GM19351 (cell line): Measurements from ENCODE around the gene MAPK12.

Experiments used
- ATAC-seq: cut with Tn5 transposase; IDR thresholded peaks from one replicate; pipeline ENCODE4 v1.9.1; 2021; ENCODE audit warnings: mild to moderate bottlenecking, moderate library complexity; ENCODE audit not compliant: unreplicated experiment

MAPK12 gene

DNA sequence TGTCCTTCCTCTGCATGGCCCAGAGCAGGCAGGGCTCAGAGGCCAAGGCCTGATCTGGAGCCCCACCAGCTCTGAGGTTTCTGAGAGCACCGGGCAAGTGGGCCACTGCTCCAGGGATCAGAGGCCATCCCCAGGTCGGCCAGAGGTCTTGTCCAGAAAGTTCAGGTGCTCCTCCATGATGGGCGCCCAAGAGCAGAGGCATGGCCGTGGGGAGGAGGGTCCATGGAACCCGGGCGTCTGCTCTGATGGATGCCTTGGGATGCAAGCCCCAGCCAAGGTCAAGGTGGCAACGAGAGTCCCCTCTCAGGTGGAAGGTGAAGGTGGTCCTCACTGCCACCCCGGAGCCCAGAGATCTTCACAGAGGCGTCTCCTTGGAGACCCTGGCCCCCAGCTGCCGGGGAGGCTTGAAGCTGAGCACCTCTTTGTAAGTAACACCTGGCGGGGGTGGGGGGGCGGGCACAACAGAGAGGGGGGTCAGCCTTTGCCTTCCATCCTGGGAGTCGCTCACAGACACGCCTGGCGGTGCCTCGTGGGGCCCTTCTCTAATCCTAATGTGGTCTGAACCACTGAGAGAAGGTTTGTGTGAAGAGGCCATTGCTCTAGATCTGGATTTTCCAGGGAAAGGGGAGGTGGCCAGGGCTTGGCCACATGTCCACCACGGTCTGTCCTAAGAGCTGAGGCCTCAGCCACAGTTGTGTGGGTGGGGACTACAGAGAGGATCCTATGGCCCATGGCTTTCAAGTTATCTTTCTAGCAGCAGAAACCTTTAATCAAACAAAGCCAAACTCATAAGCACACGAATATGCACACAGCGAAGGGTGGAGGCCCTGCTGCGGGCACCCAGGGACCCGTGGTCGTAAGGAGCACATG, 8.2 kb downstream of the MAPK12 start:
- ATAC-seq = no peak

GRCh38 chr22:50252082-50253045, 9.1 kb downstream of the MAPK12 start:
- no peak for ATAC-seq

DNA sequence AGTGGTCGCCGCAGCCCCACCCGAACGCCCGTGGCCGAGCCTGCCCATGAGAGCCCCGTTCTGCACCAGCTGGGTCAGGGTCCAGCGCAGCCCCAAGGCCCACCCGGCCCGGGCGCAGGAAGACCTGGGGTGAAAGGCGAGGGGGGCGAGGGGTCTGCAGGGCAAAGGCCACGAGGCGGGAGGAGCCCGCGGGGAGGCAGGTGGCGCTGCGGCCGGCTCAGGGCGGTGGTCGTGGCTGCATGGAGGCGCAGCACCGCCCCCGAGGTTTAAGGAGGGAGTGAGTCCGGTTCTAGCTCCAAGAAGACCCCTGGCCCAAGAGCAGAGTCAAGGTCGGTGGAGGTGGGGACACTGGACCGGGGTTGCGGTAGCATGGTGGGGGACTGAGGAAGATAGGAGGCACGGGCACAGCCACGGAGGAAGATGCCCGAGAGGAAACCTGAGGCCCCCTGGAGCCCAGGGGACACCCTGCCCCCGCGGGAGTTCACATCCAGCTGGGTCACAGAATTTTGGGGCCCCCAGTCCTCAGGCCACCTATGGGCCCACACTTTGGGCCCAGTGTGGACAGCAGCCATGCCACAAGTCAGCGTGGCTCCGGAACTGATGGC, 9.9 kb downstream of the MAPK12 start:
- ATAC-seq = no peak

DNA sequence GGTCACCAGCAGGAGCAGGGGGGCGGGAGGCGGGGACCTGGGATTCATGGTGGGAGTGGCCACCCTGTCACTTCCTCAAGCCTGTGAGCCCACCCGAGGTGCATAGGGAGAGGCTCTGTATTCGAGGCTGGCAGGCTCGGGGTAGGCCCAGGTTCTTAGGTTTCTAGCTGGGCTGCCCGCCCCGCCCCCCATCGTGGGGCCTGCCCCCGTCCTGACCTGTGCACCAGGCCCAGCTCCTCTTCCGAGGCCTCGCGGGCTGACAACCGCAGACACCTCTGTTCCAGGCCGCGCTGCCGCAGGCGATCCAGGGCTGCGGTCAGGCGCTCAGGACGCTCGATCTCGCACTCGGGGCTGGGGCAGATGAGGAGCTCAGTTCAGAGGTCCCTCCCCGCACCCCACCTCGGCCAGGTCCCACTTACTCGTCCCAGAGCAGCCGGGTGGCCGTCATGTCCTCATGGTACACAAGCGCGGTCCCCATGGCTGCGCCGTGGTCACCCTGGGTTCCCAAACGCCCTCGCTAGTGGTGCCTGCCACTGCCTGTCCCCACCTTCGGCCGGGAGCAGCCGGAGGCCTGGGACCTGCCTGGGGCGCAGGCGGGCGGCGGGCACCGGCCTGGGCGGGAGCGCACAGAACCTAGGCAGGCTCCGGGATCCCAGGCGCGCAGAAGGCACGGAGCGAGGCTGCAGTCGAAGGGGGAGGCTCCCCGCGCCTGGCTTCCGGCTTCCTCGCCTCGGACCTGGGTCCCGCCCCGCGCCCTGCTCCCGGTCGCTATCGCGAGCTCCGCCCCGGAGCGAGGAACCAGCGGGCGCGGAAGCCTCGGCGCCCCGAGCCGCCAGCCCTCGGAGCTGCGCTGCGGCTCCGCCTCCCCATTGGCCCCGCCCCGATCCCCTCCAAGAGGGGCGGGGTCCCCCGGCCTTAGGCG, 10.7 kb downstream of the MAPK12 start, which contains the start of gene HDAC10:
HDAC10 (minus strand) TSS at position 711 of the 922 bp plus-strand sequence; CDS start at position 478, 233 bp downstream.
- ATAC-seq = peak; percentile 65

DNA sequence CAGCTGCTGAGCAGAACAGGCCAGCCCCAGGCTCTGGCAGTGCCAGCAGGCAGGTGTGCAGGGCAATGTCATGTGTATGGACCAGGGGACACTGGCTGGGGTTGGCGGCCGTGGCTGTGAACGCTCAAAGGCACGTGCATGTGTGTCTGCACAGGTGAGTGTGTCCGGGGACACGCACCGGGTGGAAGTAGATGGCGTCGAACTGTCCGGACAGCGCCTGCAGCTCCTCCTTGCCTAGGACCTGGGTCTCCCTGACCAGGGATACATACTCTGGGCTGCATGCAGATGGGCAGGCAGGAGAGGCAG, 11.3 kb downstream of the MAPK12 start:
- ATAC-seq = no peak

DNA sequence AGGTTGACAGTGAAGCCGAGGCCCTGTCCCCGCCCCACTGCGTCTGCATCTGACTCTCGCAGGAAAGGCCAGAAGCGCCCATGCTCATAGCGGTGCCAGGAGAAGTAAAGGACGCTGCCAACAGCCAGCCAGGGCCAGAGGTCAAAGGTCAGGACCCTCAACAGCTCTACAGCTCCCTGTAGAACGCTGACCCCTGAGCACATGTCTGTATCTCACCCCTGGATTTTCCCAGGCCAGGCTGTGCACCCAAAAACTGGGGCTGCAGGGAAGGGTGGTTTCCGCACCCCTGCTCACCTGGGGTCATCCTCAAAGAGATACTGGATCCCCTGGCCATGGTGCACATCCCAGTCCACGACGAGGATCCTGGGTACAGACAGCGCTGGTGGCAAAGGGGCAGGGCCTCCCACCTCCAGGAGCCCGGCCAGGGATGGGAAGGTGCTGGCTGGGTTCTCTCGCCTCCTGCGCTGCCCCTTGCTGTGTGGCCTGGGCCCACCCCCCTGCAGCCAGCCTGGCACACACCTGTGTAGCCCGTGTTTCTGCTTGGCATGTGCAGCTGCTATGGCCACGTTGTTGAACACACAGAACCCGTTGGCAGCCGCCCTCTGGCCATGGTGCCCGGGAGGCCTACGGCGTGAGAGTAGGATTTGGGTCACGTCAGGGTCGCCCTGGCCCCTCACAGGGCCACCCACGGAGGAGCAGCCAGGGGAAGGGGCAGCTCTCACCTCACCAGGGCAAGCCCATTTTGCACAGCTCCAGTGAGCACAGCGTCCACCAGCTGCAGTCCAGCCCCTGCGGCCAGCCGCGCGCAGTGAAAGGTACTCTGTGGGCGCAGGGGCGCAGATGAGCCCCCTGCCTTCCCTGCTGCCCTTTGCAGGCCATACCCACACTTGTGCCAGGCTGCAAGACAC, 11.9 kb downstream of the MAPK12 start:
- ATAC-seq = no peak

DNA sequence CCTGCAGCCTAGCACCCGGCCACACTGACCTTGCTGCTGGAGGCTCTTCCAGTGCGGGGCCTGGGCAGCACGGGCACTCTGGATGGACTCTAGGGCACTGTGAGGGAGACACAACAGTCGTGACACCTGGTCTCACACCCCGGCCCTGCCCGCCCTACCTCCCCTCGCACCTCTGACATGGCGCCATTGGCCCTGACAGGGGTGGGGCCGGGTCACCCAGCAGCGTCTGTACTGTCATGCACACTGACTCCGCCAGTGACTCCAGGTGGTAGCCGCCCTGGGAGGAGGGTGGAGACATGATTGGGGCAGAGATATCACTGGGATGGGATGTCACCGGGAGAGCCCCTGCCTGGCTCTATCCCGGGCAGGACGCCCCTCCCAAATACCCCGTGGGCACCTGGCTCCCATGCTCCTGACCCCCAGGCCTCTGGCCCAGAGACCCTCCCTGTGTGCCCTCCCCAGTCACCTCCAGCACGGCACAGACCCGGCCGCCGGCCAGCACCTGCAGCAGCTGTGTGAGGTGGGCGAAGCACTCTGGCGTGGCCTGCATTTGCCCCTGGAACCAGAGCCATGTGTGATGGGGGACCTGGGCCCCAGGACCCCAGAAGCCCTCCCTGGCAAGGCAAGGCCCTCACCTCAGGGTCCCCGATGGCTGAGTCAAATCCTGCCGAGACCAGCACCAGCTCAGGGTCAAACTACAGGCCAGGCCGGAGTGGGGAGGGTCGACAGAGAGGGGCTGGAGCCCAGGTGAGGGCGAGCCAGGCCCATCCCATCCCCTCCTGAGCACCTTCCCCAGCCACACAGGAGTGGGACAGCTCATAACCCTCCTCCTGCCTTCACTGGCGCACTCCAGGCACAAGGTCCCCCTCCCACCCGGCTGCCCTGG, 13.0 kb downstream of the MAPK12 start:
- no peak for ATAC-seq

DNA sequence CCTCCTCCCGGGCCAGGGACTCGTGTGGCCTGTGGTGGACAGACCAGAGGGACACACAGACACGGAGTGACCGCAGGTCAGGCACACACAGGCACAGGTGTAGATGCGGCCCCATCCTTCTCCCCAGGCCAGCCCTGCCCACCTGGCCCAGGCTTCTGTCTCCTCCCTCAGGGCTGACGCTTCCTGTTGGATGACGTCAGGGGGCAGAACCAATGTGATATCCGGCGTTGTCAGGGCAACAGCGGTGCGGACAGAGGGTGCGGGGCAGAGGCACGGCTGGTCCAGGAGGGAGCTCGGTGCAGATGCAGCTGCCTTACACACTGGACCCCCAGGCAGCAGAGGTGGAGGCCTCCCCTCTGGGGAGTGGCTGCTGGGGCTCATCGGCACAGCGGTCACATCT, 13.7 kb downstream of the MAPK12 start:
- ATAC-seq = no peak

GRCh38 chr22:50246242-50247175, 15.0 kb downstream of the MAPK12 start:
- no peak for ATAC-seq

- no peak for ATAC-seq
Observed at GRCh38 chr22:50245214-50246072, 16.0 kb downstream of the MAPK12 start.

DNA sequence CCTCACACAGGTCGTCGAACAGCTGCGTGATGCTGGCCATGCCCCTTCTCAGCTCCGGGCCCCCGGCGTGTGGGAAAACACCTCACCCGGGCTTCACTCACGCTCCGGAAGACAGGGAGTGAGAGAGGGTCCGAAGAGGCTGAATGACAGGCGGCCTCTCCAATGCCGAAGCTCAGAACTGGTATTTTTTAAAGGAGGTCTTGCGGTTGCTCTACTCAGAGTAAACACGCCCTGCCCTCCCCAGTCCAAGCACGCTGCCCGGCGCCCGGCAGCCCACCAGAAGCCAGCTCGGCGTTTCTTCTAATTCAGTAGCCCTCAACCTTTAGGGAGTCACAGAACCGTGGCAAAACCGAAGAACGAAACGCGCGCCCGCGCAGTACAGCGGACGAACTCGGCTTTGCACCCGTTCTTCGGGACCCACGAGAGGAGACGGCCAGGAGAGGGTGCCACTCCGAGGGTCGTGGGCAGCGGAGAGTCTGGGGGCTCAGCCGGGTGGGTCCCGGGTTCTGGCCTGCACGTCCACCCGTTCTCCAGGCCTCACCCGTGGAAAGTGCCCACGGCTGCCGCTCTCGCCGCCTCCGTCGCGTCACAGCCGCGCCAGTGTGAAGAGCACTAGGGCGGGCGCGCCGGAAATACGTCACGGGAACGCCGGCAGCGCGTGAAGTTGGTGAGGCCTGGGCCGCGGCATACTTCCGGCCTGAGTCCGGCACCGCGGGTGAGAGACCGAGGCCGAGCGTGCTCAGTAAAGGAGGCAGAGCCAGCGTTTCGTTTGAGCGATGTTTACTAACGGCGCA, 16.9 kb downstream of the MAPK12 start, which contains the start of gene TUBGCP6:
TUBGCP6 (minus strand) TSS at position 604 of the 794 bp plus-strand sequence; CDS start at position 40, 564 bp downstream.
- ATAC-seq = peak; percentile 55

- ATAC-seq = no peak
Observed at GRCh38 chr22:50243685-50244419, 17.6 kb downstream of the MAPK12 start.

- no peak for ATAC-seq
Observed at GRCh38 chr22:50242406-50242949, 19.0 kb downstream of the MAPK12 start.

- ATAC-seq = no peak
Observed at GRCh38 chr22:50238755-50239154, 22.7 kb downstream of the MAPK12 start.
